ENCODE data around the gene SYCE1. TPM values are rescaled to one million over a fixed set of nuclear protein-coding genes. Genes with fewer than 3 reads are reported as not detected.

SYCE1 gene
- total and polyA plus RNA-seq, 8 donors, result 0.45 to 1.7 (median 0.50) TPM; not detected in 5

- H3K4me1 ChIP-seq, result peaks cover 3 to 14% (median 11%) of the 10 kb centered on the region in 4 donors
- intact Hi-C loops (cut with DNase I; ENCODE audit: low total_unique reads), result no loop called here
- no peak for TF ChIP-seq POLR2AphosphoS5 (IDR thresholded peaks at IDR 0.05)
- no peak for TF ChIP-seq CTCF (IDR thresholded peaks at IDR 0.05)
- TF ChIP-seq EP300 (IDR thresholded peaks at IDR 0.05), result no peak
- no peak for TF ChIP-seq POLR2A (IDR thresholded peaks at IDR 0.05)
- no peak overlapping the region for H3K27ac ChIP-seq
- no peaks in the 10 kb centered on the region for H3K36me3 ChIP-seq
- peak in 1 of 2 donors; percentile 30 for DNase-seq
- no peaks in the 10 kb centered on the region for H3K9me3 ChIP-seq
- 48 to 59% (median 52%) methylated on average over 4 of the region's 4 CpGs for WGBS, 5 donors
- H3K4me3 ChIP-seq, result no peak overlapping the region
- no peaks in the 10 kb centered on the region for H3K27me3 ChIP-seq
Observed at GRCh38 chr10:133516057-133516456, 49.3 kb downstream of the SYCE1 start.

- intact Hi-C loops (cut with DNase I; ENCODE audit: low total_unique reads), result no loop called here
- Histone ChIP-seq H3K36me3 (no peaks in the 10 kb centered on the region), H3K4me3 (no peak overlapping the region), H3K27ac (no peak overlapping the region), H3K27me3 (no peaks in the 10 kb centered on the region), H3K4me1 (peaks cover 3 to 9% (median 8%) of the 10 kb centered on the region in 4 donors), H3K9me3 (no peaks in the 10 kb centered on the region)
- WGBS, 5 donors, result 76 to 82% (median 78%) methylated on average over 4 of the region's 4 CpGs
- DNase-seq, result no peak
- TF ChIP-seq POLR2A (IDR thresholded peaks at IDR 0.05) (no peak), EP300 (IDR thresholded peaks at IDR 0.05) (no peak), POLR2AphosphoS5 (IDR thresholded peaks at IDR 0.05) (no peak), CTCF (IDR thresholded peaks at IDR 0.05) (no peak)
Observed at GRCh38 chr10:133515471-133515870, 49.9 kb downstream of the SYCE1 start.

GRCh38 chr10:133511907-133512528, 53.4 kb downstream of the SYCE1 start:
- H3K36me3 ChIP-seq, result no peaks in the 10 kb centered on the region
- H3K4me3 ChIP-seq, result no peak overlapping the region
- intact Hi-C loops (cut with DNase I; ENCODE audit: low total_unique reads), result no loop called here
- no peak for TF ChIP-seq CTCF (IDR thresholded peaks at IDR 0.05)
- no peak for TF ChIP-seq POLR2A (IDR thresholded peaks at IDR 0.05)
- no peak for TF ChIP-seq POLR2AphosphoS5 (IDR thresholded peaks at IDR 0.05)
- TF ChIP-seq EP300 (IDR thresholded peaks at IDR 0.05), result no peak
- no peak for DNase-seq
- H3K27ac ChIP-seq, result no peak overlapping the region
- WGBS, 5 donors, result 16 to 41% (median 27%) methylated on average over 4 of the region's 4 CpGs
- no peaks in the 10 kb centered on the region for H3K27me3 ChIP-seq
- no peaks in the 10 kb centered on the region for H3K4me1 ChIP-seq
- H3K9me3 ChIP-seq, result peaks cover 0 to 13% (median 8%) of the 10 kb centered on the region in 4 donors

- Histone ChIP-seq H3K9me3 (peaks cover 0 to 13% (median 8%) of the 10 kb centered on the region in 4 donors), H3K4me3 (no peak overlapping the region), H3K27ac (no peak overlapping the region), H3K36me3 (peaks cover 0 to 1% (median 0%) of the 10 kb centered on the region in 4 donors), H3K27me3 (no peaks in the 10 kb centered on the region), H3K4me1 (no peaks in the 10 kb centered on the region)
- intact Hi-C loops (cut with DNase I; ENCODE audit: low total_unique reads), result no loop called here
- TF ChIP-seq POLR2A (IDR thresholded peaks at IDR 0.05) (no peak), EP300 (IDR thresholded peaks at IDR 0.05) (no peak)
- 32 to 62% (median 50%) methylated on average over 4 of the region's 4 CpGs for WGBS, 5 donors
- no peak for DNase-seq
Observed at GRCh38 chr10:133511408-133511807, 54.0 kb downstream of the SYCE1 start.

GRCh38 chr10:133509700-133510099, 55.7 kb downstream of the SYCE1 start:
- no peak for TF ChIP-seq EP300 (IDR thresholded peaks at IDR 0.05)
- TF ChIP-seq POLR2AphosphoS5 (IDR thresholded peaks at IDR 0.05), result no peak
- TF ChIP-seq CTCF (IDR thresholded peaks at IDR 0.05), result no peak
- TF ChIP-seq POLR2A (IDR thresholded peaks at IDR 0.05), result no peak
- peaks cover 0 to 13% (median 8%) of the 10 kb centered on the region in 4 donors for H3K9me3 ChIP-seq
- intact Hi-C loops (cut with DNase I; ENCODE audit: low total_unique reads), result no loop called here
- no peaks in the 10 kb centered on the region for H3K27me3 ChIP-seq
- DNase-seq, result no peak
- no peaks in the 10 kb centered on the region for H3K4me1 ChIP-seq
- H3K4me3 ChIP-seq, result no peak overlapping the region
- 67 to 92% (median 82%) methylated on average over 4 of the region's 4 CpGs for WGBS, 5 donors
- peaks cover 0 to 4% (median 0%) of the 10 kb centered on the region in 4 donors for H3K36me3 ChIP-seq
- H3K27ac ChIP-seq, result no peak overlapping the region

Measured in stomach (tissue), 9 donors.